Common myeloid progenitor, CD34-positive (primary cell): ENCODE results near the gene BRWD1.
"Not testable (repeated sequence)": the region's sequence is repeated elsewhere in the genome, so short reads cannot be mapped to it uniquely, and the experiment has no call there.

Source experiments
- CTCF ChIA-PET: fragments of 350-600 bp; sonication (Branson Sonifier 250); formaldehyde crosslinking; loops from one replicate; lab custom pipeline; 2021; ENCODE audit warnings: antibody characterized with exemption; lab: Charles Lee
- POLR2A ChIA-PET: fragments of 350-600 bp; sonication (Branson Sonifier 250); formaldehyde crosslinking; loops from one replicate; lab custom pipeline; 2021; ENCODE audit warnings: antibody characterized with exemption; lab: Charles Lee
- DNase-seq, 3 donors: peaks; one replicate each; pipeline versions ENCODE4 v3.0.0 to v3.0.0-alpha.2; 2013
- H3K27ac ChIP-seq, 2 experiments: 1 replicate in 1 of 2; 2 replicates in 1 of 2; pipeline ENCODE4 v1.7.0; 2013; ENCODE audit warnings: inconsistent platforms in 2 of 2, low read length in 2 of 2, mild to moderate bottlenecking in 2 of 2, low read depth in 1 of 2, moderate library complexity in 1 of 2; ENCODE audit not compliant: severe bottlenecking in 2 of 2, insufficient read depth in 1 of 2, poor library complexity in 1 of 2
- H3K27me3 ChIP-seq, 5 experiments: replicated peaks in 2 of 5; 1 replicate in 3 of 5; 2 replicates in 2 of 5; pipeline versions ENCODE4 v1.6.1 to v1.7.0; 2013; ENCODE audit warnings: low read length in 4 of 5, mild to moderate bottlenecking in 2 of 5, moderate library complexity in 2 of 5, inconsistent platforms in 1 of 5; ENCODE audit not compliant: insufficient read depth in 5 of 5, control insufficient read depth in 4 of 5
- H3K36me3 ChIP-seq, 4 experiments: 1 replicate in 2 of 4; 2 replicates in 2 of 4; pipeline versions ENCODE4 v1.6.1 to v1.7.0; 2013; ENCODE audit warnings: low read length in 3 of 4, control low read depth in 1 of 4, mild to moderate bottlenecking in 1 of 4; ENCODE audit not compliant: control insufficient read depth in 4 of 4, insufficient read depth in 4 of 4
- H3K4me1 ChIP-seq, 4 experiments: 1 replicate in 3 of 4; 2 replicates in 1 of 4; pipeline versions ENCODE4 v1.6.1 to v1.7.1; 2013; ENCODE audit warnings: low read length in 3 of 4, mild to moderate bottlenecking in 3 of 4, control low read depth in 1 of 4, inconsistent platforms in 1 of 4, moderate library complexity in 1 of 4; ENCODE audit not compliant: control insufficient read depth in 4 of 4, insufficient read depth in 4 of 4; ENCODE audit errors: control extremely low read depth in 1 of 4
- H3K4me3 ChIP-seq, 7 experiments: 1 replicate in 4 of 7; 2 replicates in 3 of 7; pipeline versions ENCODE4 v1.5.1 to v1.7.0; 2013; ENCODE audit warnings: mild to moderate bottlenecking in 7 of 7, low read length in 6 of 7, moderate library complexity in 6 of 7, inconsistent platforms in 2 of 7, low read depth in 2 of 7, control low read depth in 1 of 7; ENCODE audit not compliant: insufficient read depth in 4 of 7, control insufficient read depth in 1 of 7; ENCODE audit errors: extremely low read depth in 1 of 7
- H3K9me3 ChIP-seq, 5 experiments: 1 replicate in 4 of 5; 2 replicates in 1 of 5; pipeline versions ENCODE4 v1.6.1 to v1.7.1; 2013; ENCODE audit warnings: low read length in 4 of 5, mild to moderate bottlenecking in 2 of 5, inconsistent platforms in 1 of 5, low read depth in 1 of 5, moderate library complexity in 1 of 5; ENCODE audit not compliant: control insufficient read depth in 4 of 5, insufficient read depth in 2 of 5; ENCODE audit errors: control extremely low read depth in 1 of 5
- WGBS: methylation state at CpG from one replicate; pipeline ENCODE4 v1.1.5; 2013; ENCODE audit not compliant: insufficient coverage; 5-methylcytosine and 5-hydroxymethylcytosine counted together

BRWD1 gene

DNA sequence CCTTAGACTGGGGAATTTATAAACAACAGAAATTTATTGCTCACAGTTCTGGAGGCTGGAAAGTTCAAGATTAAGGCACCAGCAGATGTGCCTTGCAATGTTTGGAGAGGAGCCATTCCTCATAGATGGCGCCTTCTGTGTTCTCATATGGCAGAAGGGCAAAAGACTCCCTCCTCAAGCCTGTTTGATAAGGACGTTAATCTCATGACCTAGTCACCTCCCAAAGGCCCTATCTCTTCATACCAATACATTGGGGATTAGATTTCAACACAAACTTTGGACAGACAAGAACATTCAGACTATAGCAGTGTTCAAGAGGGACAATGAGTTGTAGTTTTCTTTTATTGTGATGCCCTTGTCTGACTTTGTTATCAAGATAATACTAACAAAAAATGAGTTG, 164.5 kb downstream of the BRWD1 start:
- DNase-seq = no peak
- Histone ChIP-seq H3K27ac (no peak overlapping the region), H3K4me3 (no peak overlapping the region), H3K27me3 (no peaks in the 10 kb centered on the region), H3K36me3 (no peaks in the 10 kb centered on the region), H3K9me3 (peaks cover 2 to 20% (median 4%) of the 10 kb centered on the region in 5 experiments), H3K4me1 (no peaks in the 10 kb centered on the region)
- ChIA-PET CTCF (no interaction called here), POLR2A (no interaction called here)
- WGBS = 100% methylated on average over 1 of the region's 2 CpGs

DNA sequence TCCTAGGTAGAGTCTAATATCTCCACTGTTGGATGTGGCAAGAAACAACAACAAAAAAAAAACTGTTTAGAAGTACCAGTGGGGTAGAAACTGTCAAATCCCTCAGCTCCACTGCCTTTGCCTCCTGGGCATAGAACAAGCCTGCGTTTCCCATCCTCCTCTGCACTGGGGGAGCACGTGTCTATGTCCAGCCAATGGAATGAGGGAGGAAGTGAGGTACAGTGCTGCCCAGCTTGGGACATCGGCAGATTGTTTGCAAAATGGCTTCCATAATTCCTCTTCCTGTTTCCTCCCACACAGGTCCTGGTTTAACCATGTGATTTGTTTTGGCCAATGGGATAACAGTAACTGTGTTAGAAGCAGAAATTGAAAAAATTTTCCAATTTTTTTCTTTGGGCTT, 169.2 kb downstream of the BRWD1 start:
- DNase-seq = no peak
- CTCF ChIA-PET = interaction anchor here (1.8 kb wide), 1 partner anchor 8 kb away, joined by 7 read pairs; no protein-coding TSS in a partner anchor
- Histone ChIP-seq H3K36me3 (no peaks in the 10 kb centered on the region), H3K27ac (no peak overlapping the region), H3K9me3 (peaks cover 3 to 25% (median 5%) of the 10 kb centered on the region in 5 experiments), H3K4me1 (no peaks in the 10 kb centered on the region), H3K4me3 (no peak overlapping the region), H3K27me3 (no peaks in the 10 kb centered on the region)
- 100% methylated on average over 1 of the region's 3 CpGs for WGBS
- POLR2A ChIA-PET = no interaction called here

DNA sequence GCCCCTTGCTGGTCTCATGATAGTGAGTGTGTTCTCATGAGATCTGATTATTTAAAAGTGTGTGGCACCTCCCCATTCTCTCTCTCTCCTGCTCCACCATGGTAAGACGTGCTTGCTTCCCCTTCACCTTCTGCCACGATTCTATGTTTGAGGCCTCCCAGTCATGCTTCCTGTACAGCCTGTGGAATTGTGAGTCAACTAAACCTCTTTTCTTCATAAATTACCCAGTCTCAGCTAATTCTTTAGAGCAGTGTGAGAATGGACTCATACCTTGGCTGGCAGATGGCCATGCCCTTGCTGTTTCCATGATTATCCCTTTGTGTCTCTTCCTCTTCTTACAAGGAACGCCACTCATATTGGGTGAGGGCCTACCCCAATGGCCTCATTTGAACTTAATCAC, 170.5 kb downstream of the BRWD1 start:
- H3K36me3 ChIP-seq = no peaks in the 10 kb centered on the region
- ChIA-PET POLR2A (no interaction called here), CTCF (interaction anchor here (2.7 kb wide), 1 partner anchor 474 kb away, joined by 10 read pairs; no protein-coding TSS in a partner anchor)
- no peaks in the 10 kb centered on the region for H3K27me3 ChIP-seq
- DNase-seq = peak in 1 of 3 donors; percentile 39
- WGBS = 60% methylated on average over 3 of the region's 3 CpGs
- no peaks in the 10 kb centered on the region for H3K4me1 ChIP-seq
- H3K27ac ChIP-seq = no peak overlapping the region
- H3K9me3 ChIP-seq = peaks cover 3 to 25% (median 5%) of the 10 kb centered on the region in 5 experiments
- no peak overlapping the region for H3K4me3 ChIP-seq

DNA sequence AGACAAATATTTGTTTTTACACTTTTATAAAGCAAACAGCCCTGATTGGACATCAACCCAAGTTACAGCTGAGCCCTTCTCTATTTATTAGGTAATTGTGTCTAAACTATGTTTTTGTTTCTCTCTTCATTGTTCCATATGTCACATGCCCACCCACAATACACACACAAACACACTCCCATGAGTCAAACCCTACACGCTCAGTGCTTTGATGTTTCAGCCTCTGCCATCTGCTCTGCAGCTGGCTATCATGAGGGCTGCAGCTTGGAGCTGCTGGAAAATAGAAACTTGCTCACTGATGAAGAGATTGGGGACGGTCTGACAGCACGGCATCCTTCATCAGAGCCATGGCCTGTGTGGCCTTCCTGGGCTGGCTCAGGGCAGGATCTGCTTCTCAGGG, 171.9 kb downstream of the BRWD1 start:
- Histone ChIP-seq H3K27me3 (no peaks in the 10 kb centered on the region), H3K4me1 (peaks cover 0 to 14% (median under 1%) of the 10 kb centered on the region in 4 experiments), H3K36me3 (no peaks in the 10 kb centered on the region), H3K4me3 (no peak overlapping the region), H3K27ac (no peak overlapping the region), H3K9me3 (peaks cover 3 to 22% (median 5%) of the 10 kb centered on the region in 5 experiments)
- WGBS = 100% methylated on average over 2 of the region's 3 CpGs
- ChIA-PET POLR2A (no interaction called here), CTCF (interaction anchor here (0.8 to 2.7 kb wide), 2 partner anchors 47 to 472 kb away, joined by 3 to 10 read pairs; no protein-coding TSS in a partner anchor)
- peak in 1 of 3 donors; percentile 18 for DNase-seq

DNA sequence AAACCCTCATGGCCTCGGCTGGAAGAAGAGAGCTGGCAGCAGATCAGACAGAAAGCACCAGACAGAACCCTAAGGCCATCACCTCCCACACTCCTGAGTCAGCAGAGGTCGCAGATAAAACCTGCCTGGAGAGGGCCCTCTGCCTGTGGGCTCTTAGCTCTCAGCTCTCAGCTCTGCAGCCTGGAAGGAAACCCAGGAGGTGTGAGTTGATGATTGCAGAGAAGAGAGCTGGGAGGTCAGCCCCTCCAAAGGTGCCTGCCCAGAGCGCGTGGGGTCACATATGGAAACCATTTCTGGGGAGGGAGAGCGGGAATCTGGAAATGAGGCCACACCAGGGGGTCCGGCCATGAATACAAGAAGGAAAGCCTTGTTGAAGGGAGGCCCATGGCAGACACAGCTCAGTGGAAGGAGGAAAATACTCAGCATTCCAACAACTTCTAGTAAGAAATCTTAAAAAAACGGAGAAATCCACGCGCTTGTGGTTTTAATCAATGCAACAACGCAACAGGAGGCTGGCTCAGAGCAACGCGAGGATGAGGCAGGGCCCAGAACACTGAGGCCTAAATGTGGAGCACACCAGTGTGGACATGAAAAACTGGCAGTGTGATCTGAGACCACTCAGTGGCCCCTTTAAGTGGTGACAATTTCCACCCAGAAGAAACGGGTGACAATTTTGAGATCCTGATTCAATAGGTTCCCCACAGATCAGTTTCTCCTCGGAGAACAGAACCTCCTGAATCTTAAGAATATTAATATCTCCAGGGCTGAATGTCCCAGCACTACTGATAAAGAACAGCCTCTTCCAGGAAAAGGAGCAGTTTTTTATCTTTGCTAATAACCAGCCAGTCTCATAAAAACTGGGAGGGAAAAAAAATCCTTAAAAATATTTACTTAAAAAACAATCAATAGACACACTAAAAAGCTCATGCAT, 175.9 kb downstream of the BRWD1 start:
- CTCF ChIA-PET = interaction anchor here (0.6 to 4.1 kb wide), 33 partner anchors 10 to 978 kb away, joined by 3 to 35 read pairs (median 5); partner anchors contain the start of gene ETS2
- 88% methylated on average over 14 of the region's 14 CpGs for WGBS
- POLR2A ChIA-PET = no interaction called here
- H3K36me3 ChIP-seq = no peaks in the 10 kb centered on the region
- peak in 1 of 3 donors; percentile 28 for DNase-seq
- peaks cover 0 to 29% (median 5%) of the 10 kb centered on the region in 4 experiments for H3K4me1 ChIP-seq
- H3K27me3 ChIP-seq = no peaks in the 10 kb centered on the region
- no peak overlapping the region for H3K4me3 ChIP-seq
- no peak overlapping the region for H3K27ac ChIP-seq
- peaks cover 0 to 5% (median 0%) of the 10 kb centered on the region in 5 experiments for H3K9me3 ChIP-seq

DNA sequence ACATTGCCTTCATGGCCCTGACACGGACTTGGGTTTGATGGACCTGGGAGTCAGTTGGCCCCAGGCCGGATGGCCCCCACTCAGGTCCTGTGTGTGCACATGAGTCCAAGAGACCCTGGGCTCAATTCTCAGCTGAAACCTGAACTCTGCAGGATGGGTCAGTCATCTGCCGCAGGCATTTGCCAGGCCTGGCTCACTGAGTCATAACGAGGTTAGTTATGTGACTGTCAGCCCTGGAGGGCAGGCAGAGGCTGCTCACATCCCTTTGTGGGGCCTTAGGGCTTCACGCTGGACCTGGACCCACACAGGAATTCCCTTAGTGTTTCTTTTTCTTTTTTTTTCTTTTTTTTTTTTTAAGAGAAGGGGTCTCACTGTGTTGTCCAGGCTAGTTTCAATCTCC, 176.7 kb downstream of the BRWD1 start:
- no peaks in the 10 kb centered on the region for H3K27me3 ChIP-seq
- POLR2A ChIA-PET = no interaction called here
- peaks cover 0 to 29% (median 5%) of the 10 kb centered on the region in 4 experiments for H3K4me1 ChIP-seq
- CTCF ChIA-PET = interaction anchor here (0.7 to 4.1 kb wide), 18 partner anchors 8 to 638 kb away, joined by 3 to 35 read pairs (median 6); partner anchors contain the start of gene ETS2
- no peak overlapping the region for H3K4me3 ChIP-seq
- no peaks in the 10 kb centered on the region for H3K9me3 ChIP-seq
- H3K27ac ChIP-seq = no peak overlapping the region
- no peak for DNase-seq
- 100% methylated on average over 4 of the region's 5 CpGs for WGBS
- no peaks in the 10 kb centered on the region for H3K36me3 ChIP-seq

DNA sequence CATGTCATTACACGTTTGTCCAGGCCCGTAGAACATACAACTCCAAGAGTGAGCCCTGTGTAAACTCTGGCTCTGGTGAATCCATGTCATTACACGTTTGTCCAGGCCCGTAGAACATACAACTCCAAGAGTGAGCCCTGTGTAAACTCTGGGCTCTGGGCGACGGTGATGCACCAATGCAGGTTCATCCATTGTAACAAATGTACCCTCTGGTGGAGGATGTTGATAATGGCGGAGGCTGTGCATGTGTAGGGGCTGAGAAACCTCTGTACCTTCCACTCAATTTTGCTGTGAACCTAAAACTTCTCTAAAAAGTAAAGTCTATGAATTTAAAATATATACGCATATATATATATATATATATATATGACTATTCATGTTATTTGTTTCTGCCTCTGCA, 177.3 kb downstream of the BRWD1 start:
- H3K4me3 ChIP-seq, H3K9me3 ChIP-seq, H3K27me3 ChIP-seq, POLR2A ChIA-PET, H3K36me3 ChIP-seq, H3K27ac ChIP-seq: not testable (repeated sequence)
- peaks cover 0 to 29% (median 5%) of the 10 kb centered on the region in 4 experiments for H3K4me1 ChIP-seq
- CTCF ChIA-PET = interaction anchor here (0.8 to 4.7 kb wide), 10 partner anchors 9 to 633 kb away, joined by 3 to 35 read pairs (median 10); no protein-coding TSS in a partner anchor
- WGBS = 20% methylated on average over 1 of the region's 8 CpGs
- peak; percentile 65 to 85 (median 84) for DNase-seq
